Sigmoid colon (tissue), 4 donors: ENCODE results near the gene CEP63.

Source experiments
- EP300 ChIP-seq, 4 donors: sonication (generic); formaldehyde crosslinking; IDR thresholded peaks; one replicate each; pipeline ENCODE4 v1.6.1; 2017; ENCODE audit warnings: antibody characterized with exemption in 4 of 4
- POLR2A ChIP-seq, 2 donors: fragments of 450-650 bp; IDR thresholded peaks; one replicate each; pipeline ENCODE4 v1.6.1; 2016; ENCODE audit warnings: antibody characterized with exemption in 2 of 2, mild to moderate bottlenecking in 2 of 2, moderate library complexity in 2 of 2
- TF ChIP-seq, protein P1 (sequence below), 4 experiments: fragments of 450-650 bp in 3 of 4; fragments of 200-600 bp in 1 of 4; IDR thresholded peaks; one replicate each; pipeline ENCODE4 v1.5.1; 2016 to 2019; ENCODE audit warnings: antibody characterized with exemption in 4 of 4, mild to moderate bottlenecking in 3 of 4, moderate library complexity in 2 of 4

DNA sequence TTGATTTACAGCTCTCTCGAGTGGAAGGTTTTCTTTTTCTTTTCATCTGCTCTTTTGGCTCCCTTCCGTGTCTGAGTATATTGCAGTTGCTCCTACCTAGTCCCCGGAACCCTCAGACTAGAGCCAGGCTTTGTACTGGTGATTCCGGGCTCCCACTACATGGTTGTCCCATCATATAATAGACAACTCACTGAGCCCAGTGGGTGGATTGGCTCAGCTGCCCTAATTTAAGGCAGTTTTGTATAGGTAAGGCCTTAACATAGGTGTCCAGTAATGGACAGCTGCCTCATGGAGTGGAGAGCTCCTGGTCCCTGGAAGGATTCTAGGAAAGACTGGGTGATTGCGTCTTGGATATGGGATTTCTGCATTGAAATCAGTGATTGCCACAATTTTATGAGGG, 106.9 kb downstream of the CEP63 start:
- TF ChIP-seq, protein P1, sequence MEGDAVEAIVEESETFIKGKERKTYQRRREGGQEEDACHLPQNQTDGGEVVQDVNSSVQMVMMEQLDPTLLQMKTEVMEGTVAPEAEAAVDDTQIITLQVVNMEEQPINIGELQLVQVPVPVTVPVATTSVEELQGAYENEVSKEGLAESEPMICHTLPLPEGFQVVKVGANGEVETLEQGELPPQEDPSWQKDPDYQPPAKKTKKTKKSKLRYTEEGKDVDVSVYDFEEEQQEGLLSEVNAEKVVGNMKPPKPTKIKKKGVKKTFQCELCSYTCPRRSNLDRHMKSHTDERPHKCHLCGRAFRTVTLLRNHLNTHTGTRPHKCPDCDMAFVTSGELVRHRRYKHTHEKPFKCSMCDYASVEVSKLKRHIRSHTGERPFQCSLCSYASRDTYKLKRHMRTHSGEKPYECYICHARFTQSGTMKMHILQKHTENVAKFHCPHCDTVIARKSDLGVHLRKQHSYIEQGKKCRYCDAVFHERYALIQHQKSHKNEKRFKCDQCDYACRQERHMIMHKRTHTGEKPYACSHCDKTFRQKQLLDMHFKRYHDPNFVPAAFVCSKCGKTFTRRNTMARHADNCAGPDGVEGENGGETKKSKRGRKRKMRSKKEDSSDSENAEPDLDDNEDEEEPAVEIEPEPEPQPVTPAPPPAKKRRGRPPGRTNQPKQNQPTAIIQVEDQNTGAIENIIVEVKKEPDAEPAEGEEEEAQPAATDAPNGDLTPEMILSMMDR (IDR thresholded peaks at IDR 0.05): no peak
- TF ChIP-seq POLR2A (IDR thresholded peaks at IDR 0.05) (no peak), EP300 (IDR thresholded peaks at IDR 0.05) (no peak)
